RWPE2 (cell line): ENCODE measurements around the gene DYNC1I1.

Experiments used
- ATAC-seq: fragments of 200-7000 bp; cut with Tn5 transposase; 3 replicates; pipeline ENCODE4 v1.9.1; 2021; ENCODE audit warnings: low read depth
- DNase-seq: peaks from one replicate; pipeline ENCODE4 v3.0.0-alpha.2; 2020; ENCODE audit warnings: low spot score
- H3K27ac ChIP-seq: fragments of 450-650 bp; 2 replicates; pipeline ENCODE4 v1.5.1; 2017; ENCODE audit warnings: mild to moderate bottlenecking; ENCODE audit not compliant: poor library complexity, severe bottlenecking
- H3K27me3 ChIP-seq: fragments of 250-450 bp; sonication (Bioruptor Pico); 2 replicates; pipeline ENCODE4 v1.5.1; 2021; ENCODE audit warnings: mild to moderate bottlenecking, moderate library complexity; ENCODE audit not compliant: insufficient read depth, poor library complexity, severe bottlenecking
- H3K36me3 ChIP-seq: fragments of 250-450 bp; sonication (Bioruptor Pico); 2 replicates; pipeline ENCODE4 v1.5.1; 2020; ENCODE audit warnings: low read depth, mild to moderate bottlenecking, moderate library complexity
- H3K4me1 ChIP-seq: fragments of 250-450 bp; sonication (Bioruptor Pico); 2 replicates; pipeline ENCODE4 v1.5.1; 2021; ENCODE audit warnings: mild to moderate bottlenecking, moderate library complexity; ENCODE audit not compliant: insufficient read depth, poor library complexity, severe bottlenecking
- H3K4me3 ChIP-seq: fragments of 250-450 bp; sonication (Bioruptor Pico); 2 replicates; pipeline ENCODE4 v1.5.1; 2021; ENCODE audit warnings: mild to moderate bottlenecking, moderate library complexity; ENCODE audit not compliant: severe bottlenecking
- H3K9me3 ChIP-seq: fragments of 250-450 bp; sonication (Bioruptor Pico); 2 replicates; pipeline ENCODE4 v1.5.1; 2021; ENCODE audit warnings: mild to moderate bottlenecking, moderate library complexity; ENCODE audit not compliant: severe bottlenecking
- CTCF ChIP-seq: fragments of 450-650 bp; IDR thresholded peaks from one replicate; pipeline ENCODE4 v1.5.1; 2017; ENCODE audit warnings: mild to moderate bottlenecking, moderate library complexity; ENCODE audit not compliant: poor library complexity, severe bottlenecking

DYNC1I1 gene

DNA sequence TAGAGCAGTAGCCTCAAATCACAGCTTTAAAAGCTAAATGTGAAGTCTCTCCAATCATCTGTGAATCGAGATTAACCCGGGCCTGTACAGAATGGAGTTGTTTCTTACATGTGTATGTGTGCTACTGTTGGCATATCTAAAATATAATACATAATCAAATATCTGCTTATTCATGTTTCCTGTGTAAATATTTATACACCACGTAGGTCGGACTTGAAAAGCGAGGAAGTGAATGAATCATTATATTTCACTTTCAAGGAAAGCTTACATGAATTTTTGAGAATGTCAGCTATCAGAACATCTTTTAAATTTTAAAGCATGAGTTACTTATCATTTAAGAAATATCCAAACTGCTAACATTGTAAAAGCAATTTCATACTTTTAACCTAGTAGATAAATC, 316.2 kb downstream of the DYNC1I1 start:
- ATAC-seq (peak; percentile 75), DNase-seq (no peak)
- Histone ChIP-seq H3K4me1 (peaks cover 24% of the 10 kb centered on the region), H3K9me3 (no peaks in the 10 kb centered on the region), H3K27ac (no peak overlapping the region), H3K27me3 (no peaks in the 10 kb centered on the region), H3K36me3 (no peaks in the 10 kb centered on the region), H3K4me3 (no peak overlapping the region)
- TF ChIP-seq CTCF, result no peak

- Histone ChIP-seq H3K4me1 (peaks cover 24% of the 10 kb centered on the region), H3K9me3 (no peaks in the 10 kb centered on the region), H3K4me3 (no peak overlapping the region), H3K27ac (no peak overlapping the region), H3K36me3 (no peaks in the 10 kb centered on the region), H3K27me3 (no peaks in the 10 kb centered on the region)
- ATAC-seq (no peak), DNase-seq (no peak)
- no peak for TF ChIP-seq CTCF
Measured at GRCh38 chr7:96089511-96089910, 317.2 kb downstream of the DYNC1I1 start.

DNA sequence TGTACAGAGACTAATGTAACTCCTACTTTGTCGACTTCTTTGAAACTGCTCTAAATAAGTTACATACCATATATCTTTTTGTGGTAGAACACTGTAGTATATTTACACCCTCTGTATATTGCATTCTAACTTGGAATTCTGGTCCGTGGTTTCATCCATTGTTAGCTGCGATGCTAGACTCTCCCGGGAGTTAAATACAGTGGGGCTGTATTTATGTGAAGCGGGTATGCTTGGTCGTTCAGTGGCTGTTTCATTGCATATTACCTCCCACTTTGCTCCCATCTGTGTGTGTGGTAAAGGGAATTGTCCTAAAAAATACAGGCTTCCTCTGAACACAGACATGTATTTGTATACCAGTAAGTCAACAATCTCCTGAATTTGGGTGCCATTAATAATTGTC, 318.4 kb downstream of the DYNC1I1 start:
- TF ChIP-seq CTCF, result no peak
- ATAC-seq, result no peak

DNA sequence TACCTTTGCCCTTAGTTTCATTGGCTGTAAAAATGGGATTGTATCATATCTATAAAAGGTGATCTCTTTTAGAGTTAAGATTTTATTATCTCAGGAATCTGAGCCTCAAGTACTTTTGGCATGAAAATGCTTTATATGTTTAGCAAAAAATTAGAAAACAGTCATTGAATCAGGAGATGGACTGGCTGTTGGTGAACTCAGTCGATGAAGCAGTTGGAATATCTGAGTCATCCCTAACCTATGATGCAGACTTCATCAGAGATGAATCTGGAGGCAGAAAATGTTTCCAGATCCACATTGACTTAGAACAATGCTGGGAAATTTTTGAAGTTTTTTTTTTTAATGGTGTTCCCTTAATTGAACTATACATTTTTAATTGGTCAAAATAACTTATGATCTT, 321.1 kb downstream of the DYNC1I1 start:
- Histone ChIP-seq H3K9me3 (no peaks in the 10 kb centered on the region), H3K27ac (no peak overlapping the region), H3K4me3 (no peak overlapping the region), H3K36me3 (no peaks in the 10 kb centered on the region), H3K4me1 (peaks cover 7% of the 10 kb centered on the region), H3K27me3 (no peaks in the 10 kb centered on the region)
- TF ChIP-seq CTCF, result no peak
- DNase-seq (no peak), ATAC-seq (peak; percentile 89)

More for the DNA sequence above, 318.4 kb downstream of the DYNC1I1 start:
- Histone ChIP-seq H3K27ac (no peak overlapping the region), H3K4me1 (peaks cover 14% of the 10 kb centered on the region), H3K9me3 (no peaks in the 10 kb centered on the region), H3K36me3 (no peaks in the 10 kb centered on the region), H3K27me3 (no peaks in the 10 kb centered on the region), H3K4me3 (no peak overlapping the region)
- no peak for DNase-seq

- no peaks in the 10 kb centered on the region for H3K4me1 ChIP-seq
- DNase-seq (no peak), ATAC-seq (no peak)
- no peak for TF ChIP-seq CTCF
- no peak overlapping the region for H3K4me3 ChIP-seq
- H3K36me3 ChIP-seq, result no peaks in the 10 kb centered on the region
- H3K9me3 ChIP-seq, result no peaks in the 10 kb centered on the region
- no peaks in the 10 kb centered on the region for H3K27me3 ChIP-seq
- no peak overlapping the region for H3K27ac ChIP-seq
Measured at GRCh38 chr7:96097835-96098234, 325.5 kb downstream of the DYNC1I1 start.
